Measurements from ENCODE around the gene DPYSL3.

DPYSL3 gene

GRCh38 chr5:147552897-147553296 is 43.0 kb upstream of the DPYSL3 start:
- POLR2A ChIA-PET = no interaction called here
- CTCF ChIA-PET = no interaction called here
- DNase-seq (ENCODE audit: extremely low spot score) = no peak
- TF ChIP-seq CTCF (IDR thresholded peaks at IDR 0.05; ENCODE audit: control extremely low read depth, extremely low read depth, low read depth, missing control alignments) = no peak

GRCh38 chr5:147551677-147552076 is 41.8 kb upstream of the DPYSL3 start:
- no peak for TF ChIP-seq CTCF (IDR thresholded peaks at IDR 0.05; ENCODE audit: control extremely low read depth, extremely low read depth, low read depth, missing control alignments)
- ChIA-PET CTCF (no interaction called here), POLR2A (no interaction called here)
- no peak for DNase-seq (ENCODE audit: extremely low spot score)

GRCh38 chr5:147547730-147548129 is 37.9 kb upstream of the DPYSL3 start:
- ChIA-PET CTCF (interaction anchor here (1.4 kb wide), 1 partner anchor 10 kb away, joined by 5 read pairs; no protein-coding TSS in a partner anchor), POLR2A (no interaction called here)
- DNase-seq (ENCODE audit: extremely low spot score) = no peak
- no peak for TF ChIP-seq CTCF (IDR thresholded peaks at IDR 0.05; ENCODE audit: control extremely low read depth, extremely low read depth, low read depth, missing control alignments)

GRCh38 chr5:147544556-147544955 is 34.7 kb upstream of the DPYSL3 start:
- CTCF ChIA-PET = no interaction called here
- POLR2A ChIA-PET = no interaction called here
- no peak for DNase-seq (ENCODE audit: extremely low spot score)
- TF ChIP-seq CTCF (IDR thresholded peaks at IDR 0.05; ENCODE audit: control extremely low read depth, extremely low read depth, low read depth, missing control alignments) = no peak

- ChIA-PET CTCF (interaction anchor here (0.8 to 1.2 kb wide), 3 partner anchors 13 to 39 kb away, joined by 3 to 4 read pairs (median 4); no protein-coding TSS in a partner anchor), POLR2A (no interaction called here)
- no peak for TF ChIP-seq CTCF (IDR thresholded peaks at IDR 0.05; ENCODE audit: control extremely low read depth, extremely low read depth, low read depth, missing control alignments)
Observed at GRCh38 chr5:147539053-147539452, 29.2 kb upstream of the DPYSL3 start.

GRCh38 chr5:147538236-147538635 is 28.4 kb upstream of the DPYSL3 start:
- ChIA-PET POLR2A (no interaction called here), CTCF (interaction anchor here (1.2 kb wide), 1 partner anchor 22 kb away, joined by 3 read pairs; no protein-coding TSS in a partner anchor)
- no peak for TF ChIP-seq CTCF (IDR thresholded peaks at IDR 0.05; ENCODE audit: control extremely low read depth, extremely low read depth, low read depth, missing control alignments)
- DNase-seq (ENCODE audit: extremely low spot score) = no peak

More at GRCh38 chr5:147539053-147539452, 29.2 kb upstream of the DPYSL3 start:
- no peak for DNase-seq (ENCODE audit: extremely low spot score)

All from GM10248 (cell line).